GM21528 (cell line): ENCODE measurements around the gene GPR89B.
A peak's percentile ranks its signal among the peaks of the same experiment; 100 is the strongest.
"Not testable (repeated sequence)": the region's sequence is repeated elsewhere in the genome, so short reads cannot be mapped to it uniquely, and the experiment has no call there.

ENCODE experiments used
- ATAC-seq: cut with Tn5 transposase; IDR thresholded peaks from one replicate; pipeline ENCODE4 v1.9.1; 2021; ENCODE audit warnings: mild to moderate bottlenecking, moderate library complexity; ENCODE audit not compliant: unreplicated experiment, low FRiP score

Gene GPR89B

DNA sequence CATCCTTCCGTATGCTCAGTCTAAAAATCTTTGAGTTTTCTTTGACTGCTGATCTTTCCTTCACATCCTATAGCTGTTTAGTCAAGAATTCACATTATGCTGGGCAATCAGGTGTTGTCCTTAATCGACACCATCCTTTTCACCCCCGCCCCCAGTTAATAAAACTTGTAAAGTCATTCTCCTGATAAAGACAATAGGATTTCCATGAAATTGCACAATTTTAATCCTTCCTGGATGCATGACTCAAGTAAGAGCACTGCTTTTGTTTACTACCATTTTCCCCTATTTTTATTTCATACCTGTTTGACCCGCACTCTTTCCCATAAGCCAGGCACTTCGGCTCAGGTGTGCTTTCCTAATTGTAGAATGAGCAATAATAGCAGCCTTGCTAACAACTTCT, 96.7 kb downstream of the GPR89B start:
- not testable (repeated sequence) for ATAC-seq

DNA sequence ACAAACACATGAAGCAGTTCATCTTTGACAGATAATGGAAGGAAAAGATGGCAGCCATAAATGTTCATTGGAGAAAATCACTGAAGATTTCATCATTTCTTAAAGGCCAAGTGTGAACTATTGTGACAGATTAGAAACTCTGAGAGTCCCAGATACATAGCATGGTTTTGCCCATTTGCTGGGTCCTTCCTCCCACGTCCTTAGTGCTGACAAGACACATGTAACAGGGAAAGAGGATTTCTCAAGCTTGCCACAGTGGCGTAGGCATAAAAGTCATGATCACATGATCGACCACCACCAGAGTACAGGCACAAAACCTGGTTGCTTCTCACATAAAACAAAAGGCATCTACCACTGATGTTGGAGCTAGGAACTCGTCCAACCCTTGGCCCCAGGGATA, 98.8 kb downstream of the GPR89B start:
- not testable (repeated sequence) for ATAC-seq

DNA sequence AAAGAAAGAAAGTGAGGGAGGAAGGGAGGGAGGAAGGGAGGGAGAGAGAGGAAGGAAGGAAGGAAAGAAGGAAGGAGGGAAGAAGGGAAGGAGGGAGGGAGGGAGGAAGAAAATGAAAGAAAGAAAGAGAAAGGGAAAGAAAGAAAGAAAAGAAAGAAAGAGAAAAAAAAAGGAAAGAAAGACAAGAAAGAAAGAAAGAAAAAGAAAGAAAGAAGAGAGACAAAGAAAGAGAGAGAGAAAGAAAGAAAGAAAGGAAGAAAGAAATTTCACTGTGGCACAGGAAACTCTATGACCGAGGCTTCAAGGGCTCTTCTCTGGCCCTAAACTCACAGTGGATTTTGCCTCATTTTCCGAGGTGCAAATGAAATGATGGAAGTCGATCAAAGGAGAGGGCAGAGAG, 104.0 kb downstream of the GPR89B start:
- ATAC-seq: not testable (repeated sequence)

GRCh38 chr1:148032690-148033089, 104.5 kb downstream of the GPR89B start:
- not testable (repeated sequence) for ATAC-seq

DNA sequence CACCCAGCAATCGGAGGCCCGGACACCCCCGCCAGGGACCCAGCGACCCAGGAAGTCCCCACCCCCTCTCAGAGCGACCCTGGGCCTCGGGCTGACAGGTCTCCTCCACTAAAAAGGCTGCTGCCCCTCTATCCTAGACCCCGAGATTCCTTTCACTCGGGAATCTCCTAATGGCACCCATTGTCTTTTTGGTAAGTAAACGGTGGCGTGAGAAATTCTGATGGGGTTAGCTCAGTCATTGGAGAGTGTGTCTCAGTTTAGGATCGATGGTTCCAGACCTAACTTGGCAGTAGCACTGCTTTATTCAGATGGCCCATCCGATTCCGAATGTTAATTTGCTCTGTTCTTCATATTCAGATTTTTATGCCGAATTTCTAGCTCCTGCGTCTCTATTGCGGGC, 104.9 kb downstream of the GPR89B start:
- ATAC-seq: not testable (repeated sequence)

DNA sequence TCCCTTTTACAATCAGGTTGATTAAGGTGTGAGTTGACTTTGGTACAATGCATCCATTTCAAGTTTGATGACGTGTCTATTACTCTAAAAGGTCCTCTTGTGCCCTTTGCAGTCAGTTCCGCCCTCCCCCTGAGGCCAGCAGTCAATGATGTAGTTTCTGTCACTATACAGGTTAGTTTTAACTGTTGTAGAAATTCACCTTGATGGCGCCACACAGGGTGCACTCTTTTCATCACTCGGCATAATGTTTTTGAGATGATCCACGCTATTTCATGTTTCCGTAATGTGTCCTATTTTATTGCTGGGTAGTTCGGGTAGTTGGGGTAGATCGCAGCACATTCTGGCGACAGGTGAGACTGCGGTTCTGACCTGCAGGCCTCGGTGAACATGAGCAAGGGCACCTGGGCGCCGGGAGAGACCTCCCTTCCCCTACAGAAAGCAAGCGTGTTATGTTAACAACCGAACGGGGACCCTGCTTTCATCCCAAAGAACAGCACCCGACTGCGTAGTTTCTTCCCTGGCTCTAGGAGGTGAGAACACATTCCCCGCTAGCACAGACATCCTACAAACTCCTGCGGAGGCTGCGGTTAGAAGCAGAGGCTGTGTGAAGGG, 109.7 kb downstream of the GPR89B start:
- peak; percentile 23 for ATAC-seq

GRCh38 chr1:148038462-148039333, 110.5 kb downstream of the GPR89B start:
- ATAC-seq: peak; percentile 86
